GM19438 (cell line): Measurements from ENCODE around the gene SRRM5.
"Not testable (repeated sequence)": the region's sequence is repeated elsewhere in the genome, so short reads cannot be mapped to it uniquely, and the experiment has no call there.

Experiments used
- ATAC-seq: cut with Tn5 transposase; IDR thresholded peaks from one replicate; pipeline ENCODE4 v1.9.1; 2021; ENCODE audit warnings: low read depth; ENCODE audit not compliant: unreplicated experiment

SRRM5 gene

DNA sequence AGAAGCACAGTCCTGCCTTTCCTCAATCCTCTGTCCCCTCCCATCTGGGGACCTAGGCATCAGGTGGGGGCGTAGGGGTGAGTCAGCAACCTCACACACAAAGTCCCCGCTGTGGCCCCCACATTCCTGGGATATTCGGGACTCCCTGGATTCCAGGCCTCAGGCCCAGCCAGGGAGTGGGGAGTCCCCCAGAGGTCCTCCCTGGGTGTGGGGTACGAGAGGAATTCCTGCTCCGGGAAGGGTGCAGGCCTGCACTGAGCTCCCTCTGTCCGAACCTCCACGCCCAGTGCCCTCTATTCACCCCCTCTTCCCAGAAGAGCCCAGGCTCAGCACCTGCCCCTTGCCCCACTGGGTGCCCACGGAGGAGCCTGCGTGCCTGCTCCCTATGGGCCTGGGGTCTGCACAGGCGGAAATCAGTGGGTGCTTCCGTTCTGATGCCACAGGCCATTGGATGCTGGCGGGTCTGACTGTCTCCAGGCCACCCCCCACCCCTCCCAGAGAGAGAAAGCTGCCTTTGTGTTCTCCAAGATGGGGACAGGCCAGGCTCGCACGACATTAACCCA, 24.3 kb downstream of the SRRM5 start:
- ATAC-seq, result no peak

DNA sequence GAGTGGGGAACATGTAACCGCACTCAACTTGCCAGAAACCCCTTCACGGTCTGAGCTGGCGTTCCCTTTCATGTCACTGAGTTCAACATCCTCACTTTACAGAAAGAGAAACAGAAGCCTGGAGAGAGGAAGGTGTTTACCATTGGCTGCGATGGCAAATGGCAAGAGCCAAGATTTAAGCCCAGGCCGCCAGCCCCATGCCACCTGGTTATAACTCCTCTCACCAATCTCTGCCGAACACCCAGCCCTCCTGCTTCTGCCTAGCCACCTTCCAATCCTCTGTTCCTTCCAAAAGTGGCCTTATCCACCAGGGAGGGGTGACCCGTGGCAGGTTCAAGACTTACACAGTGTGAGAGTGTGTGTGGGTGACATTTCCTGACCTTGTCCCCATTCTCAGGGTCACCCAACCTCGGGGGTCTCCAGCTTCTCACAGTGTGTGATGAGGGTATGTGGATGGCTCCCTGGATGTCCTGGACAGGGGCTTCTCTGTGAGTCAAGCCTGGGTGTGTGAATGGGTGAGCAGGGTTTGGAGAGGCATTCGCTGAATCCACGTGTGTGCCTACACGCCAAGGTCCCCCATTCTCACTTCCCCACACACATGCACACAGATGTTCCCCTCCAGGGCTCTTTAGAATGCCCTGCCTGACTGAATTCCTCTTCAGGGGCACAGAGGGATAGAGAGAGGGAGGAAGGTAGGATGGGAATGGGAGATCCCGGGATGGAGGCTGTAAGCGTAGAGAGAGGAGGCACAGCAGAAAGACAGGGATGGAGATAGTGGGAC, 26.5 kb downstream of the SRRM5 start:
- ATAC-seq, result no peak

DNA sequence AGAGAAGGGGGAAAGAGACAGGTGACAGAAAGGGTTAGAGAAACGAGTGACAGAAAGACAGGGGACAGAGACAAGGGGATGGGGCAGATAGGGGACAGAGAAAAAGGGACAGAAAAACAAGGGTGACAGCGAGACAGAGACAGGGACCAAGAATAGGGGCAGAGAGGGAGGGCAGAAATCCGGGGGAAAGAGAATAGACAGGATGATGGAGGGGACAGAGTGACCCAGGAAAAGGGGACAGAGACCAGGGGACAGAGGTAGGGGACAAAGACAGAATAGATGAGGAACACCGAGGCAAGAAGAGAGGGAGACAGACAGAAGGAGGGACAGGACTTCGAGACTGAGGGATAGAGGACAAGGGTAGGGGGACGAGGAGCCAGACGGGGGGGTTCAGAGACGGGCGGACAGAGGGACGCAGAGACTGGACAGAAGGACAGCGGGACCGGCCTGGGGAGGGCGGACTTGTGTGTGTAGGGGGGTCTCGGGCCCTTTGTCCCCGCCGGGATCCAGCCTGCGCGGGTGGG, 27.2 kb downstream of the SRRM5 start:
- no peak for ATAC-seq

DNA sequence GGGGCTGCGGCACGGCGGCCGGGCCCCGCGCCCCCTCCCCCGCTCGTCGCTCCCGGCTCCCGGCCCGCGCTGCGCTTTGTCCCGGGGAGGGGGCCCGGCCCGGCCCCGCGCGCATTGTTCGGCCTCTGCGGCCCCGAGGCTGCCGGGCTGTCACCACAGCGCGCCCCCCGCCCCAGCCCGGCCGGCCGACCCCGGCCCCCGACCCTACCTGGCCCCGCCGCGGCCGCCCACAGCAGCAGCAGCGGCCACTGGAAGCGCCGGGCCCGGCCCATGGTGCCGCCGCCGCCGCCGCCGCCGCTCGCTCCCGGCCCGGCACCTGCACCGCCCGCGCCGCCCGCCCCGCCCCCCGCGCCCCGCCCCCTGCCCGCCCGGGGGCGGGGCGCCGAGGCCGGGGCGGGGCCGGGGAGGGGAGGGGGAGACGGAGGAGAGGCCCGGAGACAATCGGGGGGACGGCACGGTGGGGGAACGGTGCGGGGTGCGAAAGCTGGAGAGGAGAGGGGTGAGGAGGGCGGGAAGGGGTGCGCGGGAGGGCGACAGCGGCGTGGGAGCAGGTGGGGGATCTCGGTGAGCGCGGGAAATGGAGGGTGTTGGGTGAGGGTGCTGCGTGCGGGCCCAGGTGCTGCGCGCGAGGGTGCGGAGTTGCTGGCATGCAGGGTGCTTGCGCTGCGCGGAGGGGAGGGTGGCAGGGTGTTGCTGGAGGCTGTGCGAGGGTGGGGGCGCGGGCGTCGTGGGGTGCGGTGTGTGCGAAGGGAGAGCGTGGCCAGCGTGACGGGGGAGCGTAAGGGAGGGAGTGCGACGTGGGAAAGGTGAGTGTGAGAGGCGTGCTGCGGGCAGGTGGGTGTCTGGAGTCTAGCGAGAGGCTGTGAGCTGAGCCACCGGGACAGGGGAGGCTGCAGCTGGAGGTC, 27.9 kb downstream of the SRRM5 start, which contains the start of gene CADM4:
CADM4 (minus strand) TSS at position 332 of the 905 bp plus-strand sequence; CDS start at position 272, 60 bp downstream.
- no peak for ATAC-seq

DNA sequence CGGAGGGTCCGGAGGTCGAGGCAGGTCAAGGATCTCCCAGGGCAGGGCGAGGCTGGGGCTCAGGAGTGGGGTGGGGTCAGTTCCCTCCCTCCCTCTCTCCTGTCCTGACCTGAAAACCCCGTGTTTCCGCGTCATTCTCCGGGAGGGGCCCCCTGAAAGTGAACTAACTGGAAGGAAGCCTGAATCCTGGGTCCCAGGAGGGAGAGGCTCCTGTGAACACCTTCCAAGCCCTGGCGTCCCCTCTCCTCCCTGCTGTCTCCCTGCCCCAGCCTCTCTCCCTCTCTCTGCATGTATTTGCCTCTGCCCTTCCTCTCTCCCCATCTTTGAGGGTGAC, 28.5 kb downstream of the SRRM5 start:
- no peak for ATAC-seq

DNA sequence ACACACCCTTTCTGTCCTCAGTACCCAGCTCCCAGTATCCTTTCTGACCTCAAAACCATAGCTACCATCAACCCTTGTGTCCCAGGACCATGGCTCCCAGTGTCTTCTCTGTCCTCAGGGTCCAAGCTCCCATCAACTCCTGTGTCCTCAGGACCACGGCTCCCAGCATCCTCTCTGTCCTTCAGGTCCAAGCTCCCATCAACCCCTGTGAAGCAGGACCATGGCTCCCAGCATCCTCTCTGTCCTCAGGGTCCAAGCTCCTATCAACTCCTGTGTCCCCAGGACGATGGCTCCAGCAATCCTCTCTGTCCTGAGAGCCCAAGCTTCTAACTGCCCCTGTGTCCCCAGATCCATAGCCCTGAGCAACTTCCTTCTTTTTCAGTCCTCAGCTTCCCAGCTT, 29.4 kb downstream of the SRRM5 start:
- no peak for ATAC-seq

DNA sequence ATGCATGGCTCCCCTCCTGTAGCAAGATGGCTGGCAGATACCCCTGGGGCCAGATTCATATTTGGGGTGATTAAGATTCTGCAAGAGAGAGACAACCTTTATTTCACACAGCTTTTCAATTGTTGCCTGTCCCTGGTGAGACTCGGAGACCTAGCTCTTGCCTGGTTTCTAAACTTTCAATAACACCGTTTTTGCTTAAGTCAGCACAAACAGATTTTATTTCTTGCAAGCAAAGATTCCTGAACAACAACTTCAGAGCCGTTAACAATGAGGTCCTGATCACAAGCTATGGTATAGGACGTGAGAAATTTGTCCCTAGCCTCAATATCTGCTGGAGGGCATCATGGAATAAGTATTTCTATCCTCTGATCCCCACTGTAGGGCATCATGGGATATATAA, 30.6 kb downstream of the SRRM5 start:
- ATAC-seq, result no peak

DNA sequence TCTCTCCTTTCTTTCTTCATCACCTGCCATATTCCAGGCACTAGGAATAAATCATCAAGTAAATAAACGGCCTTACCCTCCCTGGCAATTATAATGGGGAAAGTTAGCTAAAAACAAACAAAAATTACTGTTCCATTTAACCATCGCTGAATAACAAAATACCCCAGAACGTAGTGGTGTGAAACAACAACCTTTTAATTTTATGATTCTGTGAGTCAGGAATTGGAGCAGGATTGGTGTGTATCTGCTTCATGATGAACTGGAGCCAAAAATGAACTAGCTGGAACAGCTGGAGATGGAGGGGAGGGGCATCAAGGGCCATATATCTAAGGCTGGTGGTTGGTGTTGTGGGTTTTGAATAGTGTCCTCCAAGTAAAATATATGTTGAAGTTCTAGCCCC, 31.4 kb downstream of the SRRM5 start:
- no peak for ATAC-seq

DNA sequence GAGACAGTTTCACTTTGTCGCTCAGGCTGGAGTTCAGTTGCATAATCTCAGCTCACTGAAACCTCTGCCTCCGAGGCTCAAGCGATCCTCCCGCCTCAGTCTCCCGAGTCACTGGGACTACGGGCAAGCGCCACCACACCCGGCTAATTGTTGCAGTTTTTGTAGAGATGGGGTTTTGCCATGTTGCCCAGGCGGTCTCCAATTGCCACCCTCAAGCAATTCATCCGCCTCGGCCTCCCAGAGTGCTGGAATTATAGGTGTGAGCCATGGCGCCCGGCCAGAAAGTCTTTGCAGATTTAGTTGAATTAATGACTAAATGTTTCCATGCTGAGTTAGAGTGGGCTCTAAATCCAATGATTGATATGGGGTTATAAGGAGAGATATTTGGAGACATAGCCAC, 32.3 kb downstream of the SRRM5 start:
- no peak for ATAC-seq

DNA sequence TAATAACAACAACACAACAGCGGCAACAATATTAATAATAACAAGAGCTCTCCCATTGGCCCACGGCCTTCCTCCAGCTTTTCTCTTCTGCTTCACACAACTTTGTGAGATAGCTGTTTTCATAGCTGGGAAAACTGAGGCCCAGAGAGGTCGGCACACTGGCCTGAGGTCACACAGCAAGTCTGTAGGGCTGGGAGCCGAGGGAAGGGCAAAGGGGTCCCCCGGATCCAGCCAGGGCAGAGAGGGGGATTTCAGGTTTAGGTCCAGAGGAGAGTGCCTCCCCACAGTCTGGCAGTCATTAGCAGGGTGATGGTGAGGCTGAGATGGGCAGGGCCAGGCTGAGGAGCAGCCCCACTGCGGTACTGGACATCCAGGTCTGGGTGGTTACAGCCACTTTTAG, 36.7 kb downstream of the SRRM5 start:
- no peak for ATAC-seq

DNA sequence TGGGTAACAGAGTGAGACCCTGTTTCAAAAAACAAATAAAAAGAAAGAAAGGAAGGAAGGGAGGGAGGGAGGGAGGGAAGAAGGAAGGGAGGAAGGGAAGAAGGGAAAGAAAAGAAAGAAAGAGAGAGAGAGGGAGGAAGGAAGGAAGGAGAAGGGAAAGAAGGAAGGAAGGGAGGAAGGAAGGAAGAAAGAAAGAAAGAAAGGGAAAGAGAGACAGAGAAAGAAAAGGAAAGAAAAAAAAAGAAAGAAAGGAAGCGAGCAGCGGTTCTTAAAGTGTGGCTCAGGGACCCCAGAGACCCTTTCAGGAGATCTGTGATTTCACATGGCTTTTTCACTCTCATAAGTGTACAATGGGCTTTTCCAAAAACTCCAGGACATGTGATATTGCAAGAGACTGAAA, 37.6 kb downstream of the SRRM5 start:
- no peak for ATAC-seq

DNA sequence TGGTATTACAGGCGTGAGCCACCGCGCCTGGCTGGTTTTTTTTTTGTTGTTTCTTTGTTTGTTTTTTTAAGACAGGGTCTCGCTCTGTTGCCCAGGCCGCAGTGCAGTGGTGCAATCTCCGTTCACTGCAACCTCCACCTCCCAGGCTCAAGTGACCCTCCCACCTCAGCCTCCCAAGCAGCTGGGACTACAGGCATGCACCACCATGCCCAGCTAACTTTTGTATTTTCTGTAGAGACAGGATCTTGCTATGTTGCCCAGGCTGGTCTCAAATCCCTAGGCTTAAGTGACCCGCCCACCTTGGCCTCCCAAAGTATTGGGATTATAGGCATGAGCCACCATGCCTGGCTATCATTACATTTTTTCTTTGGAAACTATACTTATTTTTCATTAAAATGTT, 38.4 kb downstream of the SRRM5 start:
- ATAC-seq, result not testable (repeated sequence)

DNA sequence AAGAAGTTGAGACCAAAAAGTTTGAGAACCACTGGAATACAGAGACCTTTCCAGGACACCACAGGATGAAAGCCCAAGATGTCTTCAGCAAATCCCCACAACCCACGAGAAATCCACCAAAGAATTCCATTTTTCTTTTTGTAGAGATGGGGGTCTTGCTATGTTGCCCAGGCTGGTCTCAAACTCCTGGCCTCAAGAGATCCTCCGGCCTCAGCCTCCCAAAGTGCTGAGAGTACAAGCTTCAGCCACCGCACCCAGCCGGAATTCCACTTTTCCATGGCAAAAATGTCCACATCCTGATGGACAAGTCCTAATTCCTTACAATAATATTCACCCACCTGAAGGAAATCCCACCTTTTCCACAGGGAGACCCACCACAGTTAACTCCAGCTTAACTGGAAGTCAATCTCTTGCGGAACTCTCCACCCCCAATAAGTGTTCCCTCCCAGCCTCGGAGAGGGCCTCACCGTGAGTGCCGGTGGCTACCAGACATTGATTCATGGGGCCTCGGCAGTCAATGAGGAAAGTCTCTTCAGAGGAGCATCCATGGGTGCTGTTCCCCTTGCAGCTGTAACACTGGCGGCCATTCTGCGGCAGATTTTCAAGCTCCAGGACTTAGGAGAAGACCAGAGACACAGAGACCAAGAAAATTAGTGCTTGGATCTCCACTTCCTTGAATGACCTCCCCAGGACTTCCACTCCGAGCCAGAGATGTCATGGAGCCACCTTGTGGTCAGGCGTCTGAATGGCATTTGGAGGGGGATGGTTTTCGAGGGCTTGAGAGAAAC, 40.1 kb downstream of the SRRM5 start:
- no peak for ATAC-seq

DNA sequence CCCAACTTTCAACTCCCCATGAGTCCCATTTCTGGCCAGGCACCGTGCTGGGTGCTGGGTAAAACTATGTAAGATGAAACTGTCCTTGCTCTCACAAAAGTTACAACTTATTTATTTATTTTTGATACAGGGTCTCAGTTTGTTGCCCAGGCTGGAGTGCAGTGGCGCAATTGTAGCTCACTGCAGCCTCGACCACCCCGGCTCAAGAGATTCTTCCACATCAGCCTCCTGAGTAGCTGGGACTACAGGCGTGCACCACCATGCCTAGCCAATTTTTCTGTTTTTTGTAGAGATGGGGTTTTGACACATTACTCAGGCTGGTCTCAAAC, 40.6 kb downstream of the SRRM5 start:
- no peak for ATAC-seq

DNA sequence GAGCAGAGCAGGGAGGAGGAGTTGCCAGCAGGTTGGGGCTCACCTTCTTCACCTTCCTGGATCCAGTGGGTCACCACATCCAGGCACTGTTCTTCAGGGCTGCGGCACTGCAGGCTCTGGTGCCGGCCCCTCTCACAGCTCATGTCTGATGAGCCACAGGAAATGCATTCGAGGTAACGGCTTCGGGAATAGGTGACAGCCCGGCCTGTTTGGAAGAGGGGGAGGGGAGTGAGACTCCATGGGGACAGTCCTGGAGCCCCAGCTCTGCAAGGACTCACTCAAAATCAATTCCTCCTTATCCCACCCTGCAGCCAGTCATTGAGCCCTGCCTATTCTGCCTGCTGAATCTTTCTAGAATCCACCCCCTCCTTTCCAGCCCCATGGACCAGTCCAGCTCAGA, 44.5 kb downstream of the SRRM5 start:
- ATAC-seq, result no peak

DNA sequence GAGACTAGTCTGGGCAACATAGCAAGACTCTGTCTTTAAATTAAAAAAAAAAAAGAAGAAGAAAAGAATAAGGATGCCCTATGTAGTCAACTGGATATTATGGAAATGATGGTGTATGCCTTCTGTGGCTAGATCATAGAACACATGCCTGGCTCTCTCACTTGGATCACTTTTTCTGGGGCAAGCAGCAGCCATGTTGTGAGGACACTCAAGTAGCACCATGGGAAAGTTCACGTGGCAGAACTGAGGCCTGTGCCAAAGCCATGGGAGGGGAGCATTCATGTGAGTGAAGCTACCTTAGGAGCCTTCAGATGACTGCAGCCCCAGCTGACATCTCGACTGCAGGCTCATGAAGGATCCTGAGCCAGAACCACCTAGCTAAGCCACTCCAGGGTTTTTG, 46.1 kb downstream of the SRRM5 start:
- ATAC-seq, result no peak

DNA sequence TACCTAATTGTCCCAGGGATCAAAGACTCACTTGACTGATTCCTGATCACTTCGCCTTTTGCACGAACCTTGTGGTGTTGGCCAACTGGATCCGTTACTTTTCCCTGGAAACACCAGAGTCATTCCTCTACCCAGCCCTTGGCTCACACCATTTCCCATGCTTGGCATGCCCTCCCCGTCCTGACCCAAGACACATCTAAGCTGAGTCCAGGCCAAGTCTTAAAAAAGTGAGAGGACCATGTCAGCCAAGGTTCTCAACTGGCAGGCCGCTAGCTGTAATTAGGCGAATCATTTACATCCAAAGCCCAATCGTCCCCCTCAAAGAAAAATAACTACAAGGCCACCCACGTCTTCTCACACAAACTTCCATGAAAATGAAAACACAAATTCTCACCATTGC, 46.6 kb downstream of the SRRM5 start:
- ATAC-seq, result no peak

DNA sequence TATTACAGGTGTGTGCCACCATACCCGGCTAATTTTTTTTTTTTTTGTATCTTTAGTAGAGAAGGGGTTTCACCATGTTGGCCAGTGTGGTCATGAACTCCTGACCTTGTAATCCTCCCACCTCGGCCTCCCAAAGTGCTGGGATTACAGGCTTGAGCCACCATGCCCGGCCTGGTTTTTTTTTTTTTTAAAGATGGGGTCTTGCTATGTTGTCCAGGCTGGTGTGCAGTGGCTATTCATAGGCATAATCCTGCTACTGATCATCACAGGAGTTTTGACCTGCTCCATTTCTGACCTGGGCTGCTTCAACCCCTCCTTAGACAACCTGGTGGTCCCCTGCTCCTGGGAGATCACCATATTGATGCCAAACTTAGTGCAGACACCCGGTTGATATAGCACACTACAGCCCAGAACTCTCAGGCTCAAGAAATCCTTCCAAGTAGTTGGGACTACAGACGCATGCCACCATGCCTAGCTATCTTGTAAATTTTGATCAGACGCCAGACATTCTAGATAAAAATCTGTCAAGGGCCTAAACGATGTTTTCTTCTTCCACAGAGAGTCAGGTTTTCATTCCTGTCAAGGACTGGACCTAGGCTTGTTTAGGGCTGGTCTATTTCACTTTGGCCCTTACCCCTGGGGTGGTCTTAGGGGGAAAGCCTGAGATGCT, 48.5 kb downstream of the SRRM5 start:
- ATAC-seq, result no peak

DNA sequence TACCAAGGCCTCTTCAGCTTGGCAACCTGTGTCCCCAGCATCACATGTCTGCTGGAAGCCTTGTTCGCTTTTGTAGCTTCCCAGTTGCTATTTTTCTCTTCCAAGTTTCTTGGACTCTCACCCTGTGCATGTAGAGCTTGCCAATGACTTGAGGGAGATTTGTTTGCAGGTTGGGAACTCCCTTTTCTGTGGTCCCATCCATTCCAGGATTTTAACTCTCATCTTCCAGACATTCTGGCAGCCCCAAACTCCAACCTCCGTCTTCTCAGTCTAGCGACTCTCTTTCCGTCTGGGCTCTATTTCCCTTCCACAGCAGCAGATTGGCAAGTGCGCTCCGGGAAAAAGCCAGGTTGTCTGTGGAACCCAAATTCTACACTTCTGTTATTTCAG, 49.1 kb downstream of the SRRM5 start:
- no peak for ATAC-seq

DNA sequence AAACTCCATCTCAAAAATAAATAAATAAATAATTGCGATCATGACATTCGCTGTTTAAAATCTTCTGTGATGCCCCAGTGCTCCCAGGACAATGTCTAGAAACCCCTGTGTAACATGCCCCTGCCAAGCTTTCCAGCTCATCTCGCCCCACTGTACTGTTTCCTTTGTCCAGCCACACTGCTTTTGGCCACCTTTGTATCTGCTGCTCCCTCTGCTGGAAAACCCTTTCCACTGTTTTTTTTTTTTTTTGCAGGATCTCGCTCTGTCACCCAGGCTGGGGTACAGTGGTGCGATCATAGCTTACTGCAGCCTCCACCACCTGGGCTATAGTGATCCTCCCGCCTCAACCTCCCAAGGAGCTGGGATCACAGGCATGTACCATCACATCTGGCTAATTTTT, 50.6 kb downstream of the SRRM5 start:
- no peak for ATAC-seq
